GM12872 (cell line): Measurements from ENCODE around the gene DENND6A.

Experiments used
- TF ChIP-seq, protein P1 (sequence below): IDR thresholded peaks from 3 replicates; pipeline ENCODE4 v1.5.1; 2011; ENCODE audit warnings: low read depth, mild to moderate bottlenecking, low read length, moderate library complexity; ENCODE audit not compliant: insufficient read depth

DENND6A gene

DNA sequence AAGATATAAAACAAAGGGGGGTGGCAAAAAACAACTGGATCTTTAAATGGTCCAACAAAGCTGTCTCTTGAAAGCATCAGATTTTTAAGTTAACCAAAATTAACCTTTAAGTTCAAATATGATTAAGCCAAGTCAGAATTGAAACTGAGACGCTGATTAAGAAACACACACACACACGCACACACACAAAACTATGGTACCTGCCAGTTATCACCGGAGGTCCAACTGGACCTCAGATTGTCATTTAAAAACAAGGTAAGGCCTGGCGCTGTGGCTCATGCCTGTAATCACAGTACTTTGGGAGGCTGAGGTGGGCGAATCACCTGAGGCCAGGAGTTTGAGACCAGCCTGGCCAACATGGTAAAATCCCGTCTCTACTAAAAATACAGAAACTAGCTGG lies 106.1 kb downstream of the DENND6A start:
- TF ChIP-seq, protein P1, sequence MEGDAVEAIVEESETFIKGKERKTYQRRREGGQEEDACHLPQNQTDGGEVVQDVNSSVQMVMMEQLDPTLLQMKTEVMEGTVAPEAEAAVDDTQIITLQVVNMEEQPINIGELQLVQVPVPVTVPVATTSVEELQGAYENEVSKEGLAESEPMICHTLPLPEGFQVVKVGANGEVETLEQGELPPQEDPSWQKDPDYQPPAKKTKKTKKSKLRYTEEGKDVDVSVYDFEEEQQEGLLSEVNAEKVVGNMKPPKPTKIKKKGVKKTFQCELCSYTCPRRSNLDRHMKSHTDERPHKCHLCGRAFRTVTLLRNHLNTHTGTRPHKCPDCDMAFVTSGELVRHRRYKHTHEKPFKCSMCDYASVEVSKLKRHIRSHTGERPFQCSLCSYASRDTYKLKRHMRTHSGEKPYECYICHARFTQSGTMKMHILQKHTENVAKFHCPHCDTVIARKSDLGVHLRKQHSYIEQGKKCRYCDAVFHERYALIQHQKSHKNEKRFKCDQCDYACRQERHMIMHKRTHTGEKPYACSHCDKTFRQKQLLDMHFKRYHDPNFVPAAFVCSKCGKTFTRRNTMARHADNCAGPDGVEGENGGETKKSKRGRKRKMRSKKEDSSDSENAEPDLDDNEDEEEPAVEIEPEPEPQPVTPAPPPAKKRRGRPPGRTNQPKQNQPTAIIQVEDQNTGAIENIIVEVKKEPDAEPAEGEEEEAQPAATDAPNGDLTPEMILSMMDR = no peak

GRCh38 chr3:57583544-57583943 lies 109.3 kb downstream of the DENND6A start:
- TF ChIP-seq, protein P1 = no peak

DNA sequence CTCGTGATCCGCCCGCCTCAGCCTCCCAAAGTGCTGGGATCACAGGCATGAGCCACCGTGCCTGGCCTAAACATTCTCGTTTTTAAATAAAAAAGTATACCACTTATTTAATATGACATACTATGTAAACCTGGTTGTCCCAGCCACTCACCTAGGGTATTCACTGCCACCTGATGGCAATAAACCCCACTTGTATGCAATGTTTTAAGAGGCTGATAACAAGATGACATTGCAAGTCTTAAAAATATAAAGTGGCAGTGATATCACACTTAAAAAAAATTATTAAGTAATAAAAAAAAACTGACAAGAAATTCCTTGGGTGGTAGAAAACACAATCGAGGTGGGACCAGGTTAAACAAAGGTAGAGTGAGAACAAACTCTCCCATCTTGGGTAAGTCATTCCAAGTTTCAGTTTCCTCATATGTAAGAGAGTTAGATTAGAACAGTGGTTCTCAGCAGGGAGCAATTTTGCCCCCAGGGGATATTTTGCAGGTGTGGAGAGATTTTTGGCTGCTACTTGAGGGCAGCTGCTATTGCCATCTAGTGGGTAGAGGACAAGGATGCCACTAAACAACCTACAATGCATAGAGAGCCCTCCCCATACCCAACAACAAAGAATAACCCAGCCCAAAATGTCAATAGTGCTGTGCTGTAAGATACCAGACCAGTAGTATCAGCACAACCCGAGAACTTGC lies 110.3 kb downstream of the DENND6A start:
- TF ChIP-seq, protein P1 = peak; percentile 41; the same call in 1 of the 3 replicates

GRCh38 chr3:57577801-57578200 lies 115.1 kb downstream of the DENND6A start:
- TF ChIP-seq, protein P1 = no peak

GRCh38 chr3:57575966-57576626 lies 116.8 kb downstream of the DENND6A start:
- TF ChIP-seq, protein P1 = no peak
